NT2/D1 (cell line): ENCODE results near the gene PERCC1.

ENCODE experiments used
- YY1 ChIP-seq: IDR thresholded peaks from 2 replicates; pipeline ENCODE4 v1.6.1; 2011; ENCODE audit not compliant: insufficient read length, insufficient read depth
- ZNF274 ChIP-seq: IDR thresholded peaks from 2 replicates; pipeline ENCODE4 v1.6.1; 2011; ENCODE audit warnings: mild to moderate bottlenecking, low read depth, low read length

GRCh38 chr16:1456951-1457350, 26.1 kb downstream of the PERCC1 start:
- TF ChIP-seq ZNF274 = no peak
- no peak for TF ChIP-seq YY1
